GM21390 (cell line): ENCODE results near the gene ALAD.

ENCODE experiments used
- ATAC-seq: cut with Tn5 transposase; IDR thresholded peaks from one replicate; pipeline ENCODE4 v1.9.1; 2021; ENCODE audit not compliant: unreplicated experiment

The ALAD gene

GRCh38 chr9:113350107-113350661, 50.9 kb downstream of the ALAD start:
- ATAC-seq, result no peak

- ATAC-seq, result peak; percentile 38
Measured at GRCh38 chr9:113349445-113350094, 51.5 kb downstream of the ALAD start, which contains the start of gene BSPRY. Gene BSPRY (plus strand): TSS chr9:113349541. CDS start chr9:113349580, 39 bp downstream.

GRCh38 chr9:113349066-113349444, 52.0 kb downstream of the ALAD start:
- ATAC-seq, result no peak

- no peak for ATAC-seq
Measured at GRCh38 chr9:113348437-113348836, 52.6 kb downstream of the ALAD start.

GRCh38 chr9:113345671-113346070, 55.4 kb downstream of the ALAD start:
- no peak for ATAC-seq

- ATAC-seq, result no peak
Measured at GRCh38 chr9:113345190-113345589, 55.9 kb downstream of the ALAD start.

GRCh38 chr9:113343732-113344231, 57.3 kb downstream of the ALAD start:
- ATAC-seq, result no peak

GRCh38 chr9:113341712-113342410, 59.2 kb downstream of the ALAD start:
- ATAC-seq, result no peak

GRCh38 chr9:113340011-113340699, 60.9 kb downstream of the ALAD start, which contains the start of gene WDR31:
Gene WDR31 (minus strand): TSS chr9:113340275. CDS start chr9:113332022, 8,253 bp downstream.
- peak; percentile 98 for ATAC-seq

- ATAC-seq, result no peak
Measured at GRCh38 chr9:113337714-113338113, 63.4 kb downstream of the ALAD start.
